H9 (cell line): Measurements from ENCODE around the gene CHST2. TPM values are rescaled to one million over a fixed set of nuclear protein-coding genes. Genes with fewer than 3 reads are reported as not detected.

Experiments
- DNase-seq: peaks from one replicate; pipeline ENCODE4 v3.0.0-alpha.2; 2017
- H2AFZ ChIP-seq: one replicate; pipeline ENCODE4 v1.6.1; 2013; ENCODE audit warnings: mild to moderate bottlenecking, low read length, control low read depth, moderate library complexity
- H2AK5ac ChIP-seq: 2 replicates; pipeline ENCODE4 v1.6.1; 2013; ENCODE audit warnings: low read length, control low read depth, mixed read lengths; ENCODE audit not compliant: insufficient read length
- H2BK120ac ChIP-seq: one replicate; pipeline ENCODE4 v1.6.1; 2013; ENCODE audit warnings: low read depth, mild to moderate bottlenecking, low read length, control low read depth, inconsistent platforms; ENCODE audit not compliant: poor library complexity, severe bottlenecking
- H2BK12ac ChIP-seq: 2 replicates; pipeline ENCODE4 v1.6.1; 2013; ENCODE audit warnings: low read length, control low read depth, mixed read lengths, low read depth; ENCODE audit not compliant: insufficient read length
- H2BK15ac ChIP-seq: 2 replicates; pipeline ENCODE4 v1.6.1; 2013; ENCODE audit warnings: low read depth, low read length, control low read depth
- H2BK20ac ChIP-seq: one replicate; pipeline ENCODE4 v1.6.1; 2013; ENCODE audit warnings: low read depth, mild to moderate bottlenecking, low read length, control low read depth, inconsistent platforms; ENCODE audit not compliant: poor library complexity, severe bottlenecking
- H2BK5ac ChIP-seq: 2 replicates; pipeline ENCODE4 v1.6.1; 2013; ENCODE audit warnings: low read length, control low read depth, mixed read lengths; ENCODE audit not compliant: insufficient read length
- H3K14ac ChIP-seq: 2 replicates; pipeline ENCODE4 v1.6.1; 2013; ENCODE audit warnings: low read length, control low read depth; ENCODE audit not compliant: insufficient read depth
- H3K18ac ChIP-seq: 2 replicates; pipeline ENCODE4 v1.6.1; 2013; ENCODE audit warnings: low read depth, mild to moderate bottlenecking, mixed read lengths, low read length, control low read depth; ENCODE audit not compliant: insufficient read length
- H3K23ac ChIP-seq: 2 replicates; pipeline ENCODE4 v1.6.1; 2013; ENCODE audit warnings: low read length, control low read depth, mixed read lengths, low read depth; ENCODE audit not compliant: insufficient read length
- H3K23me2 ChIP-seq: 2 replicates; pipeline ENCODE4 v1.6.1; 2013; ENCODE audit warnings: low read depth, mild to moderate bottlenecking, mixed read lengths, low read length, control low read depth; ENCODE audit not compliant: insufficient read length, poor library complexity, severe bottlenecking
- H3K27ac ChIP-seq: 2 replicates; pipeline ENCODE4 v1.5.1; 2013; ENCODE audit warnings: low read length, control low read depth, mixed read lengths, low read depth; ENCODE audit not compliant: insufficient read length
- H3K27me3 ChIP-seq: 2 replicates; pipeline ENCODE4 v1.6.1; 2013; ENCODE audit warnings: low read length, control low read depth, inconsistent platforms; ENCODE audit not compliant: insufficient read depth
- H3K4ac ChIP-seq: 2 replicates; pipeline ENCODE4 v1.6.1; 2013; ENCODE audit warnings: low read depth, mild to moderate bottlenecking, control low read depth, inconsistent platforms, low read length, moderate library complexity
- H3K4me1 ChIP-seq: 2 replicates; pipeline ENCODE4 v1.6.1; 2013; ENCODE audit warnings: low read length, control low read depth, inconsistent platforms; ENCODE audit not compliant: insufficient read depth
- H3K4me2 ChIP-seq: 2 replicates; pipeline ENCODE4 v1.6.1; 2013; ENCODE audit warnings: low read length, control low read depth, mixed read lengths; ENCODE audit not compliant: insufficient read length, insufficient read depth
- H3K56ac ChIP-seq: 2 replicates; pipeline ENCODE4 v1.6.1; 2013; ENCODE audit warnings: low read depth, mild to moderate bottlenecking, mixed read lengths, low read length, control low read depth; ENCODE audit not compliant: insufficient read length
- H3K79me1 ChIP-seq: 2 replicates; pipeline ENCODE4 v1.6.1; 2013; ENCODE audit warnings: low read depth, mild to moderate bottlenecking, moderate library complexity, low read length, control low read depth, inconsistent platforms; ENCODE audit not compliant: insufficient read depth, poor library complexity, severe bottlenecking
- H3K79me2 ChIP-seq: 2 replicates; pipeline ENCODE4 v1.6.1; 2013; ENCODE audit warnings: low read length, control low read depth, inconsistent platforms; ENCODE audit not compliant: insufficient read depth
- H3K9ac ChIP-seq: 2 replicates; pipeline ENCODE4 v1.6.1; 2013; ENCODE audit warnings: low read length, control low read depth, mixed read lengths; ENCODE audit not compliant: insufficient read length; ENCODE audit errors: extremely low read depth
- H3K9me3 ChIP-seq: one replicate; pipeline ENCODE4 v1.6.1; 2013; ENCODE audit warnings: low read depth, low read length, inconsistent platforms; ENCODE audit not compliant: control insufficient read depth
- H3T11ph ChIP-seq: one replicate; pipeline ENCODE4 v1.6.1; 2013; ENCODE audit warnings: mild to moderate bottlenecking, low read length, control low read depth, inconsistent platforms
- H4K20me1 ChIP-seq: one replicate; pipeline ENCODE4 v1.6.1; 2013; ENCODE audit not compliant: control insufficient read depth, insufficient read length, insufficient read depth
- H4K5ac ChIP-seq: 2 replicates; pipeline ENCODE4 v1.6.1; 2013; ENCODE audit warnings: low read depth, mild to moderate bottlenecking, mixed read lengths, low read length, control low read depth; ENCODE audit not compliant: insufficient read length
- H4K8ac ChIP-seq: replicated peaks from 2 replicates; pipeline ENCODE4 v1.6.1; 2013; ENCODE audit warnings: low read length, control low read depth, mixed read lengths, low read depth; ENCODE audit not compliant: insufficient read length
- H4K91ac ChIP-seq: 2 replicates; pipeline ENCODE4 v1.6.1; 2013; ENCODE audit warnings: low read depth, mild to moderate bottlenecking, moderate library complexity, mixed read lengths, low read length, control low read depth; ENCODE audit not compliant: insufficient read length
- H3K27ac Mint-ChIP-seq, 3 experiments: 2 replicates in 2 of 3; 3 replicates in 1 of 3; pipeline ENCODE4 v1.8.0; 2020 to 2021; ENCODE audit warnings: mixed read lengths in 3 of 3, mild to moderate bottlenecking in 1 of 3, moderate library complexity in 1 of 3
- H3K27me3 Mint-ChIP-seq: 2 replicates; pipeline ENCODE4 v1.8.0; 2021; ENCODE audit warnings: low read depth, mild to moderate bottlenecking, moderate library complexity, mixed read lengths
- H3K36me3 Mint-ChIP-seq, 3 experiments: 2 replicates in 2 of 3; 3 replicates in 1 of 3; pipeline ENCODE4 v1.8.0; 2020 to 2021; ENCODE audit warnings: low read depth in 3 of 3, mixed read lengths in 3 of 3; ENCODE audit not compliant: insufficient read depth in 1 of 3
- H3K4me1 Mint-ChIP-seq, 2 experiments: 2 replicates each; pipeline ENCODE4 v1.8.0; 2020; ENCODE audit warnings: mixed read lengths in 2 of 2
- H3K4me3 Mint-ChIP-seq, 2 experiments: 2 replicates in 1 of 2; 3 replicates in 1 of 2; pipeline ENCODE4 v1.8.0; 2020 to 2021; ENCODE audit warnings: mild to moderate bottlenecking in 2 of 2, mixed read lengths in 2 of 2, moderate library complexity in 1 of 2
- H3K9me3 Mint-ChIP-seq, 2 experiments: 2 replicates in 1 of 2; 3 replicates in 1 of 2; pipeline ENCODE4 v1.8.0; 2020; ENCODE audit warnings: mild to moderate bottlenecking in 2 of 2, mixed read lengths in 2 of 2, moderate library complexity in 1 of 2
- CTCF ChIP-seq: fragments of 200-600 bp; sonication (generic); conservative IDR thresholded peaks from 3 replicates; pipeline ENCODE4 v1.8.0; 2021; ENCODE audit warnings: antibody characterized with exemption, mild to moderate bottlenecking
- WGBS: extraction: QIAGEN DNeasy Blood & Tissue Kit; methylation state at CpG from one replicate; pipeline ENCODE4 v1.1.7; 2013; ENCODE audit warnings: missing lambda C conversion rate, low lambda C conversion rate, mixed read lengths; ENCODE audit not compliant: insufficient read length; ENCODE audit errors: extremely low coverage; 5-methylcytosine and 5-hydroxymethylcytosine counted together
- total RNA-seq: library from RNA; stranded (reverse); gene quantifications from 2 replicates; pipeline ENCODE4 v1.2.1, GENCODE V29; 2021

CHST2 gene
- total RNA-seq, 1 experiment from 2014 or later: 5.8 TPM

DNA sequence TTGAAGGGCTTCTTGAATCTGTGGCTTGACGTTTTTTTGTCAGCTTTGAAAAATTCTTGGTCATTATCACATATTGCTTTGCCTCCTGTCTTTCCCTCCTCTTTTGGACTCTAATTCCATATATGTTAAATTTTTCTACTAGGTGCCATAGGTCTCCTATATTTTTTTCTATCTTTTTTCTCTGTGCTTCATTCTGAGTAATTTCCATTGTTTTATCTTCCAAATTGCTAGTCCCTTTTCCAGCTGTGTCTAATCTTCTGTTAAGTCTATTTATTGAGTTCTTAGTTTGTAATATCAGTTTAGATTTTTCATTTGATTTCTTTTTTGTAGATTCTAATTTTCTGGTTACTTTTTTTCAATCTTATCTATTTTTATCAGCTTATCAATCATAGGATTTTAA, 53.7 kb downstream of the CHST2 start:
- H2BK15ac ChIP-seq: no peak overlapping the region
- no peak overlapping the region for H2AFZ ChIP-seq
- no peaks in the 10 kb centered on the region for H3K9me3 ChIP-seq
- Mint-ChIP-seq H3K27me3 (no peaks in the 10 kb centered on the region; the same call in 1 of the 2 replicates), H3K36me3 (peaks cover 4 to 10% (median 7%) of the 10 kb centered on the region in 3 experiments; a peak in 5 of 7 replicates), H3K4me3 (no peak overlapping the region), H3K9me3 (peaks cover 11 to 13% of the 10 kb centered on the region in 2 experiments), H3K27ac (no peak overlapping the region), H3K4me1 (no peaks in the 10 kb centered on the region)
- H3K4ac ChIP-seq: no peak overlapping the region
- H3K14ac ChIP-seq: no peak overlapping the region
- no peak overlapping the region for H3K23ac ChIP-seq
- no peak overlapping the region for H2BK5ac ChIP-seq
- H3K56ac ChIP-seq: no peak overlapping the region
- no peak overlapping the region for H3K4me2 ChIP-seq
- no peak overlapping the region for H2AK5ac ChIP-seq
- H2BK12ac ChIP-seq: no peak overlapping the region
- no peak overlapping the region for H4K5ac ChIP-seq
- no peak overlapping the region for H3T11ph ChIP-seq
- H3K9ac ChIP-seq: no peak overlapping the region
- H4K91ac ChIP-seq: no peak overlapping the region
- no peak for TF ChIP-seq CTCF
- H3K23me2 ChIP-seq: no peaks in the 10 kb centered on the region
- H4K8ac ChIP-seq: no peak overlapping the region
- no peak overlapping the region for H2BK120ac ChIP-seq
- H2BK20ac ChIP-seq: no peak overlapping the region
- no peaks in the 10 kb centered on the region for H3K27me3 ChIP-seq
- no peaks in the 10 kb centered on the region for H4K20me1 ChIP-seq
- no peak overlapping the region for H3K27ac ChIP-seq
- H3K18ac ChIP-seq: no peak overlapping the region
- H3K79me1 ChIP-seq: no peaks in the 10 kb centered on the region
- H3K79me2 ChIP-seq: no peaks in the 10 kb centered on the region
- DNase-seq: no peak
- H3K4me1 ChIP-seq: no peaks in the 10 kb centered on the region
- no CpG with 5 or more reads among the region's 1 CpG for WGBS

Other genes starting within 250 kb of the CHST2 start
- gene PCOLCE2, start 230.7 kb upstream of the CHST2 start, total RNA-seq: 6.8 and 9.2 TPM in 2 replicates
- gene PAQR9, start 156.1 kb upstream of the CHST2 start, total RNA-seq: 2.3 and 3.2 TPM in 2 replicates
- gene U2SURP, start 118.2 kb upstream of the CHST2 start, total RNA-seq: 164 and 168 TPM in 2 replicates